ENCODE measurements around the gene PLCG1. TPM values are rescaled to one million over a fixed set of nuclear protein-coding genes. Genes with fewer than 3 reads are reported as not detected.

The PLCG1 gene
- total RNA-seq (2022; extraction: Qiagen RNA extraction; ENCODE audit: low read depth), result 34.5 to 40.9 TPM (median 36.0 TPM) in 5 replicates

GRCh38 chr20:41136680-41137613 lies at the start of gene PLCG1:
Gene PLCG1 (plus strand): TSS chr20:41137543. CDS start chr20:41137642, 99 bp downstream.

Other genes starting within 250 kb of the PLCG1 start
- gene TOP1, start 108.7 kb upstream of the PLCG1 start, total RNA-seq (2022; extraction: Qiagen RNA extraction; ENCODE audit: low read depth), result 67.9 to 83.3 TPM (median 75.2 TPM) in 5 replicates
- 4.0 to 9.0 TPM (median 5.7 TPM) in 5 replicates for gene ZHX3, start 180.2 kb downstream of the PLCG1 start, total RNA-seq (2022; extraction: Qiagen RNA extraction; ENCODE audit: low read depth)
- gene LPIN3, start 203.3 kb downstream of the PLCG1 start, total RNA-seq (2022; extraction: Qiagen RNA extraction; ENCODE audit: low read depth), result 7.6 to 12.4 TPM (median 9.9 TPM) in 5 replicates
- 0.25 to 0.54 TPM (median 0.43 TPM) in 5 replicates for gene EMILIN3, start 229.3 kb downstream of the PLCG1 start, total RNA-seq (2022; extraction: Qiagen RNA extraction; ENCODE audit: low read depth)

All from A549 treated with DMSO at 1 μM for 4 hours (cell line).